Panc1 (cell line): ENCODE data around the gene KLHDC10. TPM values are rescaled to one million over a fixed set of nuclear protein-coding genes. Genes with fewer than 3 reads are reported as not detected.
"Not testable (repeated sequence)": the region's sequence is repeated elsewhere in the genome, so short reads cannot be mapped to it uniquely, and the experiment has no call there.

Experiments
- ATAC-seq: fragments of 200-7000 bp; cut with Tn5 transposase; 2 replicates; pipeline ENCODE4 v1.9.1; 2020; ENCODE audit warnings: mild to moderate bottlenecking, moderate library complexity
- BruUV-seq: library from RNA; stranded (reverse); fragments of 400-500 nt; replicated peaks from 2 replicates; lab custom pipeline; 2021; lab: Mats Ljungman, UMichigan
- CTCF ChIA-PET: fragments of 300-600 bp; sonication (Branson Sonifier 250); formaldehyde crosslinking; loops from one replicate; lab custom pipeline; 2022; ENCODE audit warnings: antibody characterized with exemption; lab: Charles Lee
- POLR2A ChIA-PET: fragments of 300-600 bp; sonication (Branson Sonifier 250); formaldehyde crosslinking; loops from one replicate; lab custom pipeline; 2022; ENCODE audit warnings: antibody characterized with exemption; lab: Charles Lee
- DNase-seq: peaks from one replicate; pipeline ENCODE4 v3.0.0-alpha.2; 2010; ENCODE audit warnings: low read depth, low spot score
- H3K27ac ChIP-seq: 2 replicates; pipeline ENCODE4 v1.5.1; 2011; ENCODE audit warnings: mild to moderate bottlenecking, low read length, inconsistent platforms
- H3K27me3 ChIP-seq: fragments of 200-500 bp; sonication (Bioruptor generic); 2 replicates; pipeline ENCODE4 v1.6.0; 2014; ENCODE audit warnings: low read length, inconsistent platforms; ENCODE audit not compliant: control insufficient read depth, insufficient read depth
- H3K36me3 ChIP-seq: fragments of 200-500 bp; sonication (Bioruptor generic); 2 replicates; pipeline ENCODE4 v1.5.1; 2014; ENCODE audit warnings: inconsistent platforms, mild to moderate bottlenecking, low read length, moderate library complexity; ENCODE audit not compliant: control insufficient read depth, insufficient read depth
- H3K4me1 ChIP-seq: 2 replicates; pipeline ENCODE4 v1.5.1; 2011; ENCODE audit warnings: inconsistent platforms, mild to moderate bottlenecking, low read length, moderate library complexity; ENCODE audit not compliant: control insufficient read depth, insufficient read depth
- H3K4me3 ChIP-seq, 2 experiments: 2 replicates each; pipeline ENCODE4 v1.5.1; 2011 to 2012; ENCODE audit warnings: low read depth in 2 of 2, low read length in 2 of 2, mild to moderate bottlenecking in 2 of 2, inconsistent platforms in 1 of 2, moderate library complexity in 1 of 2
- H3K9me3 ChIP-seq: fragments of 200-500 bp; sonication (Bioruptor generic); 2 replicates; pipeline ENCODE4 v1.5.1; 2014; ENCODE audit warnings: low read depth, mild to moderate bottlenecking, inconsistent platforms, low read length, moderate library complexity; ENCODE audit not compliant: control insufficient read depth, insufficient read depth
- CTCF ChIP-seq: fragments of 450-650 bp; IDR thresholded peaks from 2 replicates; pipeline ENCODE4 v1.5.1; 2017; ENCODE audit warnings: mild to moderate bottlenecking
- POLR2AphosphoS5 ChIP-seq: IDR thresholded peaks from 2 replicates; pipeline ENCODE4 v1.6.1; 2012; ENCODE audit warnings: mild to moderate bottlenecking, low read depth, low read length, moderate library complexity
- REST ChIP-seq, 2 experiments: IDR thresholded peaks; 2 replicates each; pipeline ENCODE4 v1.6.1; 2011 to 2012; ENCODE audit warnings: low read depth in 2 of 2, control low read depth in 1 of 2, low read length in 1 of 2, mild to moderate bottlenecking in 1 of 2, moderate library complexity in 1 of 2; ENCODE audit not compliant: insufficient read depth in 1 of 2
- SIN3A ChIP-seq: IDR thresholded peaks from 2 replicates; pipeline ENCODE4 v1.6.1; 2012; ENCODE audit warnings: low read depth, mild to moderate bottlenecking, low read length, moderate library complexity, borderline replicate concordance; ENCODE audit not compliant: insufficient read depth
- TCF7L2 ChIP-seq: IDR thresholded peaks from 2 replicates; pipeline ENCODE4 v1.6.1; 2011; ENCODE audit warnings: mild to moderate bottlenecking, low read depth, low read length, inconsistent platforms
- in situ Hi-C: cut with HindIII; loops from 2 replicates; pipeline ENCODE4 v1.10.0; 2016; ENCODE audit warnings: low sequenced_read_pairs, low pct_unique_long_range_greater_than_20kb
- intact Hi-C: fragments of 100-400 bp; cut with micrococcal nuclease; formaldehyde crosslinking; loops from one replicate; pipeline ENCODE4 v1.10.0; 2022; ENCODE audit not compliant: unreplicated experiment
- total RNA-seq: library from RNA; stranded (reverse); gene quantifications from one replicate; pipeline ENCODE4 v1.2.1, GENCODE V29; 2021; ENCODE audit not compliant: unreplicated experiment

Gene KLHDC10
- total RNA-seq, 1 experiment from 2014 or later: 26.7 TPM

- no TSS peak for BruUV-seq
- TF ChIP-seq SIN3A (no peak), REST (IDR thresholded peaks at IDR 0.05; ENCODE audit: insufficient read depth in 1 of 2, low read depth in 2 of 2, low read length in 1 of 2) (no peak), TCF7L2 (no peak), POLR2AphosphoS5 (no peak), CTCF (no peak)
- CTCF ChIA-PET: interaction anchor here (1.3 kb wide), 1 partner anchor 40 kb away, joined by 4 read pairs; no protein-coding TSS in a partner anchor
These were observed 41.8 kb downstream of the KLHDC10 start for GRCh38 chr7:130112093-130112492.

GRCh38 chr7:130112662-130113425, 42.5 kb downstream of the KLHDC10 start:
- DNase-seq (no peak), ATAC-seq (no peak)
- Histone ChIP-seq H3K9me3 (no peaks in the 10 kb centered on the region), H3K4me1 (no peaks in the 10 kb centered on the region), H3K27ac (no peak overlapping the region), H3K36me3 (no peaks in the 10 kb centered on the region), H3K27me3 (no peaks in the 10 kb centered on the region), H3K4me3 (no peak overlapping the region)
- TF ChIP-seq TCF7L2: no peak
- TF ChIP-seq CTCF: no peak
- no peak for TF ChIP-seq REST (IDR thresholded peaks at IDR 0.05; ENCODE audit: insufficient read depth in 1 of 2, low read depth in 2 of 2, low read length in 1 of 2)
- intact Hi-C loops: no loop called here
- no TSS peak for BruUV-seq
- ChIA-PET CTCF (no interaction called here), POLR2A (no interaction called here)
- in situ Hi-C loops: no loop called here

More at GRCh38 chr7:130112093-130112492, 41.8 kb downstream of the KLHDC10 start:
- H3K4me1 ChIP-seq: no peaks in the 10 kb centered on the region
- DNase-seq: no peak
- ATAC-seq: no peak
- no peaks in the 10 kb centered on the region for H3K9me3 ChIP-seq
- H3K27me3 ChIP-seq: no peaks in the 10 kb centered on the region
- no peak overlapping the region for H3K4me3 ChIP-seq
- in situ Hi-C loops (no loop called here), intact Hi-C loops (no loop called here)
- no peak overlapping the region for H3K27ac ChIP-seq
- no peaks in the 10 kb centered on the region for H3K36me3 ChIP-seq
- POLR2A ChIA-PET: interaction anchor here (0.6 kb wide), 1 partner anchor 585 kb away, joined by 10 read pairs; no protein-coding TSS in a partner anchor

GRCh38 chr7:130113426-130113805, 43.1 kb downstream of the KLHDC10 start:
- CTCF ChIA-PET, H3K27ac ChIP-seq, DNase-seq, ATAC-seq, H3K9me3 ChIP-seq, H3K4me1 ChIP-seq, H3K4me3 ChIP-seq, POLR2A ChIA-PET, H3K27me3 ChIP-seq, intact Hi-C loops, BruUV-seq, H3K36me3 ChIP-seq, in situ Hi-C loops: not testable (repeated sequence)
